H1 (cell line): ENCODE data around the gene NR5A2. TPM values are rescaled to one million over a fixed set of nuclear protein-coding genes. Genes with fewer than 3 reads are reported as not detected.

Experiments
- CHD2 ChIP-seq: IDR thresholded peaks from 2 replicates; pipeline ENCODE4 v1.6.1; 2012; ENCODE audit warnings: low read length, improper control_type of control experiment
- RFX5 ChIP-seq: IDR thresholded peaks from 2 replicates; pipeline ENCODE4 v1.6.1; 2011; ENCODE audit warnings: low read depth, low read length, improper control_type of control experiment, borderline replicate concordance
- SIX5 ChIP-seq: IDR thresholded peaks from 2 replicates; pipeline ENCODE4 v1.6.1; 2011; ENCODE audit warnings: mild to moderate bottlenecking, low read depth, low read length
- TEAD4 ChIP-seq: IDR thresholded peaks from 2 replicates; pipeline ENCODE4 v1.6.1; 2012; ENCODE audit warnings: low read depth, low read length, inconsistent platforms, mixed read lengths
- USF2 ChIP-seq: IDR thresholded peaks from 2 replicates; pipeline ENCODE4 v1.6.1; 2011; ENCODE audit warnings: low read length, improper control_type of control experiment
- polyA plus RNA-seq, 7 experiments: library from polyadenylated mRNA; depleted of rRNA in 3 of 7; stranded (reverse) in 5 of 7; unstranded in 2 of 7; fragments of >200 nt in 5 of 7; fragments of 200-250 nt in 2 of 7; gene quantifications; 1 replicate in 5 of 7; 2 replicates in 1 of 7; 4 replicates in 1 of 7; pipeline versions ENCODE4 v1.2.1 to v1.2.3, GENCODE V29; 2011 to 2013; ENCODE audit warnings: missing spikeins in 2 of 7, mixed read lengths in 2 of 7
- total RNA-seq: library from RNA; stranded (reverse); fragmentation: NEBNext Ultra II Directional; extraction: Animal tissue kit (Norgen Biotek cat#: 25700); gene quantifications from 2 replicates; pipeline ENCODE4 v1.2.1, GENCODE V29; 2021
- TF ChIP-seq, protein P1 (sequence below): fragments of 300-600 bp; sonication (generic); IDR thresholded peaks from 2 replicates; pipeline ENCODE4 v1.7.1; 2012; ENCODE audit warnings: low read length, moderate library complexity, mild to moderate bottlenecking, inconsistent platforms; ENCODE audit not compliant: insufficient replicate concordance

NR5A2 gene
- total and polyA plus RNA-seq, 2 of the 8 experiments (the other 6 are each of a cell fraction or from before 2014, with no cell fraction given) = 1.7 to 11.6 TPM

- no peak for TF ChIP-seq USF2
- TF ChIP-seq, protein P1, sequence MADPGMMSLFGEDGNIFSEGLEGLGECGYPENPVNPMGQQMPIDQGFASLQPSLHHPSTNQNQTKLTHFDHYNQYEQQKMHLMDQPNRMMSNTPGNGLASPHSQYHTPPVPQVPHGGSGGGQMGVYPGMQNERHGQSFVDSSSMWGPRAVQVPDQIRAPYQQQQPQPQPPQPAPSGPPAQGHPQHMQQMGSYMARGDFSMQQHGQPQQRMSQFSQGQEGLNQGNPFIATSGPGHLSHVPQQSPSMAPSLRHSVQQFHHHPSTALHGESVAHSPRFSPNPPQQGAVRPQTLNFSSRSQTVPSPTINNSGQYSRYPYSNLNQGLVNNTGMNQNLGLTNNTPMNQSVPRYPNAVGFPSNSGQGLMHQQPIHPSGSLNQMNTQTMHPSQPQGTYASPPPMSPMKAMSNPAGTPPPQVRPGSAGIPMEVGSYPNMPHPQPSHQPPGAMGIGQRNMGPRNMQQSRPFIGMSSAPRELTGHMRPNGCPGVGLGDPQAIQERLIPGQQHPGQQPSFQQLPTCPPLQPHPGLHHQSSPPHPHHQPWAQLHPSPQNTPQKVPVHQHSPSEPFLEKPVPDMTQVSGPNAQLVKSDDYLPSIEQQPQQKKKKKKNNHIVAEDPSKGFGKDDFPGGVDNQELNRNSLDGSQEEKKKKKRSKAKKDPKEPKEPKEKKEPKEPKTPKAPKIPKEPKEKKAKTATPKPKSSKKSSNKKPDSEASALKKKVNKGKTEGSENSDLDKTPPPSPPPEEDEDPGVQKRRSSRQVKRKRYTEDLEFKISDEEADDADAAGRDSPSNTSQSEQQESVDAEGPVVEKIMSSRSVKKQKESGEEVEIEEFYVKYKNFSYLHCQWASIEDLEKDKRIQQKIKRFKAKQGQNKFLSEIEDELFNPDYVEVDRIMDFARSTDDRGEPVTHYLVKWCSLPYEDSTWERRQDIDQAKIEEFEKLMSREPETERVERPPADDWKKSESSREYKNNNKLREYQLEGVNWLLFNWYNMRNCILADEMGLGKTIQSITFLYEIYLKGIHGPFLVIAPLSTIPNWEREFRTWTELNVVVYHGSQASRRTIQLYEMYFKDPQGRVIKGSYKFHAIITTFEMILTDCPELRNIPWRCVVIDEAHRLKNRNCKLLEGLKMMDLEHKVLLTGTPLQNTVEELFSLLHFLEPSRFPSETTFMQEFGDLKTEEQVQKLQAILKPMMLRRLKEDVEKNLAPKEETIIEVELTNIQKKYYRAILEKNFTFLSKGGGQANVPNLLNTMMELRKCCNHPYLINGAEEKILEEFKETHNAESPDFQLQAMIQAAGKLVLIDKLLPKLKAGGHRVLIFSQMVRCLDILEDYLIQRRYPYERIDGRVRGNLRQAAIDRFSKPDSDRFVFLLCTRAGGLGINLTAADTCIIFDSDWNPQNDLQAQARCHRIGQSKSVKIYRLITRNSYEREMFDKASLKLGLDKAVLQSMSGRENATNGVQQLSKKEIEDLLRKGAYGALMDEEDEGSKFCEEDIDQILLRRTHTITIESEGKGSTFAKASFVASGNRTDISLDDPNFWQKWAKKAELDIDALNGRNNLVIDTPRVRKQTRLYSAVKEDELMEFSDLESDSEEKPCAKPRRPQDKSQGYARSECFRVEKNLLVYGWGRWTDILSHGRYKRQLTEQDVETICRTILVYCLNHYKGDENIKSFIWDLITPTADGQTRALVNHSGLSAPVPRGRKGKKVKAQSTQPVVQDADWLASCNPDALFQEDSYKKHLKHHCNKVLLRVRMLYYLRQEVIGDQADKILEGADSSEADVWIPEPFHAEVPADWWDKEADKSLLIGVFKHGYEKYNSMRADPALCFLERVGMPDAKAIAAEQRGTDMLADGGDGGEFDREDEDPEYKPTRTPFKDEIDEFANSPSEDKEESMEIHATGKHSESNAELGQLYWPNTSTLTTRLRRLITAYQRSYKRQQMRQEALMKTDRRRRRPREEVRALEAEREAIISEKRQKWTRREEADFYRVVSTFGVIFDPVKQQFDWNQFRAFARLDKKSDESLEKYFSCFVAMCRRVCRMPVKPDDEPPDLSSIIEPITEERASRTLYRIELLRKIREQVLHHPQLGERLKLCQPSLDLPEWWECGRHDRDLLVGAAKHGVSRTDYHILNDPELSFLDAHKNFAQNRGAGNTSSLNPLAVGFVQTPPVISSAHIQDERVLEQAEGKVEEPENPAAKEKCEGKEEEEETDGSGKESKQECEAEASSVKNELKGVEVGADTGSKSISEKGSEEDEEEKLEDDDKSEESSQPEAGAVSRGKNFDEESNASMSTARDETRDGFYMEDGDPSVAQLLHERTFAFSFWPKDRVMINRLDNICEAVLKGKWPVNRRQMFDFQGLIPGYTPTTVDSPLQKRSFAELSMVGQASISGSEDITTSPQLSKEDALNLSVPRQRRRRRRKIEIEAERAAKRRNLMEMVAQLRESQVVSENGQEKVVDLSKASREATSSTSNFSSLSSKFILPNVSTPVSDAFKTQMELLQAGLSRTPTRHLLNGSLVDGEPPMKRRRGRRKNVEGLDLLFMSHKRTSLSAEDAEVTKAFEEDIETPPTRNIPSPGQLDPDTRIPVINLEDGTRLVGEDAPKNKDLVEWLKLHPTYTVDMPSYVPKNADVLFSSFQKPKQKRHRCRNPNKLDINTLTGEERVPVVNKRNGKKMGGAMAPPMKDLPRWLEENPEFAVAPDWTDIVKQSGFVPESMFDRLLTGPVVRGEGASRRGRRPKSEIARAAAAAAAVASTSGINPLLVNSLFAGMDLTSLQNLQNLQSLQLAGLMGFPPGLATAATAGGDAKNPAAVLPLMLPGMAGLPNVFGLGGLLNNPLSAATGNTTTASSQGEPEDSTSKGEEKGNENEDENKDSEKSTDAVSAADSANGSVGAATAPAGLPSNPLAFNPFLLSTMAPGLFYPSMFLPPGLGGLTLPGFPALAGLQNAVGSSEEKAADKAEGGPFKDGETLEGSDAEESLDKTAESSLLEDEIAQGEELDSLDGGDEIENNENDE = no peak
- no peak for TF ChIP-seq TEAD4
- no peak for TF ChIP-seq CHD2
- no peak for TF ChIP-seq SIX5
- no peak for TF ChIP-seq RFX5
These were observed 179.3 kb downstream of the NR5A2 start (continued) for GRCh38 chr1:200206761-200207160.
